Transverse colon (tissue), 4 donors: ENCODE data around the gene IL17B. TPM values are rescaled to one million over a fixed set of nuclear protein-coding genes. Genes with fewer than 3 reads are reported as not detected.

Source experiments
- DNase-seq: peaks from one replicate; pipeline ENCODE4 v3.0.0-alpha.2; 2019
- H3K27ac ChIP-seq, 4 donors: fragments of 200-600 bp; sonication (generic); 2 replicates each; pipeline ENCODE4 v1.5.1; 2016 to 2018; ENCODE audit warnings: inconsistent platforms in 4 of 4
- H3K27me3 ChIP-seq: fragments of 200-600 bp; sonication (generic); 2 replicates; pipeline ENCODE4 v1.5.1; 2017; ENCODE audit warnings: inconsistent platforms
- H3K36me3 ChIP-seq, 4 donors: fragments of 200-600 bp; sonication (generic); 2 replicates each; pipeline ENCODE4 v1.5.1; 2017 to 2019; ENCODE audit warnings: inconsistent platforms in 4 of 4
- H3K4me1 ChIP-seq, 4 donors: fragments of 200-600 bp; sonication (generic); 2 replicates each; pipeline ENCODE4 v1.5.1; 2017 to 2020; ENCODE audit warnings: inconsistent platforms in 4 of 4
- H3K4me3 ChIP-seq, 4 donors: fragments of 200-600 bp; sonication (generic); 1 replicate in 1 of 4; 2 replicates in 3 of 4; pipeline versions ENCODE4 v1.5.1 to v1.6.1; 2017 to 2019; ENCODE audit warnings: inconsistent platforms in 4 of 4
- H3K9me3 ChIP-seq, 2 donors: fragments of 200-600 bp; sonication (generic); 2 replicates each; pipeline ENCODE4 v1.5.1; 2017 to 2019; ENCODE audit warnings: inconsistent platforms in 2 of 2
- CTCF ChIP-seq, 5 experiments: fragments of 200-600 bp in 3 of 5; fragments of 450-650 bp in 2 of 5; sonication (generic) in 3 of 5; IDR thresholded peaks; 1 replicate in 2 of 5; 2 replicates in 3 of 5; pipeline ENCODE4 v1.5.1; 2016 to 2017; ENCODE audit warnings: antibody characterized with exemption in 5 of 5, inconsistent platforms in 3 of 5, mild to moderate bottlenecking in 2 of 5, moderate library complexity in 1 of 5
- EP300 ChIP-seq: sonication (generic); formaldehyde crosslinking; IDR thresholded peaks from one replicate; pipeline ENCODE4 v1.6.1; 2017; ENCODE audit warnings: antibody characterized with exemption, low read depth
- POLR2A ChIP-seq: fragments of 450-650 bp; IDR thresholded peaks from one replicate; pipeline ENCODE4 v1.6.1; 2016; ENCODE audit warnings: antibody characterized with exemption, mild to moderate bottlenecking, moderate library complexity
- POLR2AphosphoS5 ChIP-seq, 3 donors: sonication (generic); formaldehyde crosslinking; IDR thresholded peaks; one replicate each; pipeline ENCODE4 v1.6.1; 2016; ENCODE audit warnings: antibody characterized with exemption in 3 of 3
- WGBS, 2 donors: methylation state at CpG; one replicate each; pipeline ENCODE4 v1.1.5; 2018; ENCODE audit warnings: low coverage in 1 of 2; 5-methylcytosine and 5-hydroxymethylcytosine counted together
- in situ Hi-C, 4 donors: fragments of 200-750 bp; cut with MboI; loops; one replicate each; pipeline versions ENCODE4 v1.15.0 to v1.15.1; 2017; ENCODE audit warnings: low sequenced_read_pairs in 3 of 4, low pct_ligation_motif_present in 1 of 4, low pct_unique_long_range_greater_than_20kb in 1 of 4
- intact Hi-C: fragments of 100-400 bp; cut with DNase I; formaldehyde crosslinking; loops from one replicate; pipeline ENCODE4 v1.15.1; 2023; ENCODE audit warnings: low total_unique reads
- total RNA-seq, 4 donors: library from RNA; depleted of rRNA; stranded (reverse); fragments of >200 nt; gene quantifications; one replicate each; pipeline ENCODE4 v1.1.0, GENCODE V29; 2016

Gene IL17B
- total RNA-seq, 4 donors from 2014 or later = not detected

GRCh38 chr5:149383399-149383798 is 4.3 kb upstream of the IL17B start:
- H3K27me3 ChIP-seq = no peaks in the 10 kb centered on the region
- in situ Hi-C loops (loop anchor here in 1 of 4 donors (10.0 kb wide), 1 partner anchor 51 kb away; no protein-coding TSS in a partner anchor), intact Hi-C loops (loop anchor here (2.0 to 5.0 kb wide), 2 partner anchors 29 to 49 kb away; no protein-coding TSS in a partner anchor)
- DNase-seq = peak; percentile 48
- WGBS, 2 donors = 36 to 65% methylated on average over 4 to 9 of the region's 9 CpGs
- H3K27ac ChIP-seq = peak overlapping the region; percentile 87 to 91 (median 88)
- H3K9me3 ChIP-seq = no peaks in the 10 kb centered on the region
- TF ChIP-seq EP300 (peak; percentile 40), POLR2A (no peak), POLR2AphosphoS5 (IDR thresholded peaks at IDR 0.05) (peak; percentile 39 to 73 (median 56))
- H3K4me1 ChIP-seq = peaks cover 9 to 54% (median 24%) of the 10 kb centered on the region in 4 donors
- H3K36me3 ChIP-seq = no peaks in the 10 kb centered on the region
- no peak overlapping the region for H3K4me3 ChIP-seq

- Histone ChIP-seq H3K36me3 (no peaks in the 10 kb centered on the region), H3K4me3 (peak overlapping the region in 2 of 4 donors; percentile 6 to 13), H3K27me3 (no peaks in the 10 kb centered on the region), H3K4me1 (peaks cover 4 to 48% (median 24%) of the 10 kb centered on the region in 4 donors), H3K27ac (peak overlapping the region; percentile 87 to 91 (median 88)), H3K9me3 (no peaks in the 10 kb centered on the region)
- TF ChIP-seq EP300 = no peak
- peak in 1 of 3 donors; percentile 7 for TF ChIP-seq POLR2AphosphoS5 (IDR thresholded peaks at IDR 0.05)
- intact Hi-C loops (loop anchor here (2.0 to 5.0 kb wide), 2 partner anchors 30 to 50 kb away; no protein-coding TSS in a partner anchor), in situ Hi-C loops (loop anchor here in 1 of 4 donors (10.0 kb wide), 1 partner anchor 52 kb away; no protein-coding TSS in a partner anchor)
- 64 to 83% methylated on average over 2 to 12 of the region's 12 CpGs for WGBS, 2 donors
- no peak for DNase-seq
Measured at GRCh38 chr5:149382517-149383220, 3.6 kb upstream of the IL17B start.

GRCh38 chr5:149381986-149382338 is 2.9 kb upstream of the IL17B start:
- H3K27me3 ChIP-seq = no peaks in the 10 kb centered on the region
- H3K9me3 ChIP-seq = no peaks in the 10 kb centered on the region
- WGBS, 2 donors = 34% methylated on average over 16 of the region's 16 CpGs; no CpG with 5 or more reads in 1 of the 2 donors
- in situ Hi-C loops = loop anchor here in 1 of 4 donors (10.0 kb wide), 1 partner anchor 53 kb away; no protein-coding TSS in a partner anchor
- H3K27ac ChIP-seq = peak overlapping the region; percentile 87 to 91 (median 88)
- peak; percentile 83 for DNase-seq
- intact Hi-C loops = loop anchor here (2.0 to 5.0 kb wide), 2 partner anchors 31 to 50 kb away; no protein-coding TSS in a partner anchor
- H3K4me3 ChIP-seq = peak overlapping the region in 2 of 4 donors; percentile 8 to 27
- H3K4me1 ChIP-seq = peaks cover 4 to 44% (median 22%) of the 10 kb centered on the region in 4 donors
- no peaks in the 10 kb centered on the region for H3K36me3 ChIP-seq
- TF ChIP-seq POLR2AphosphoS5 (IDR thresholded peaks at IDR 0.05) (peak in 2 of 3 donors; percentile 16 to 58), POLR2A (no peak), CTCF (IDR thresholded peaks at IDR 0.05) (peak; percentile 90 to 96 (median 94)), EP300 (no peak)

- H3K27me3 ChIP-seq = no peaks in the 10 kb centered on the region
- intact Hi-C loops (loop anchor here (5.0 kb wide), 1 partner anchor 51 kb away; no protein-coding TSS in a partner anchor), in situ Hi-C loops (loop anchor here in 1 of 4 donors (10.0 kb wide), 1 partner anchor 53 kb away; no protein-coding TSS in a partner anchor)
- no peaks in the 10 kb centered on the region for H3K36me3 ChIP-seq
- peaks cover 3 to 39% (median 18%) of the 10 kb centered on the region in 4 donors for H3K4me1 ChIP-seq
- TF ChIP-seq POLR2AphosphoS5 (IDR thresholded peaks at IDR 0.05) (no peak), EP300 (no peak), CTCF (IDR thresholded peaks at IDR 0.05) (no peak), POLR2A (no peak)
- peak overlapping the region in 2 of 4 donors; percentile 8 to 27 for H3K4me3 ChIP-seq
- peak overlapping the region; percentile 87 to 91 (median 88) for H3K27ac ChIP-seq
- H3K9me3 ChIP-seq = no peaks in the 10 kb centered on the region
- no peak for DNase-seq
- WGBS, 2 donors = 54% methylated on average over 6 of the region's 8 CpGs; no CpG with 5 or more reads in 1 of the 2 donors
Measured at GRCh38 chr5:149381261-149381985, 2.3 kb upstream of the IL17B start.
